Measurements from ENCODE around the gene COX4I1.

The COX4I1 gene

DNA sequence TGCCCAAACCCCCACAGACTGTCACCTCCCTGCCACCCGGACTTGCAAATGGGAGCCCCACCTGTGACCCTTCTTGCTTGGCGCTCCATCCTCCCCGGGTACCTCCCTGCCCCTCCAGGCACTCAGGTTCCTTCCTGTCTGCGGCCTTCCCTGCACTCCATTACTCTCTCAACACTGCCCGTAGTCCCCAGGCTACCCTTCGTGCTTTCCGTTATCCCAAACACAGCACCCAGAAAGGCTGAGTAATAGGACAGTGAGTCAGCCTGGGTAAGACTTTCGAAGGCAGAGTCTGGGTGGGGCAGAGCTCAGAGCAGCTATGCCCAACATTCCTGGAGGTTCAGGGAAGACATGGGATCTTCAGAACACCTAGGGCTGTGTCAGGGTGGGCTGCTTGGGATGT, 32.0 kb upstream of the COX4I1 start:
- DNase-seq (ENCODE audit: low spot score): no peak
- TF ChIP-seq CTCF (IDR thresholded peaks at IDR 0.05): no peak
- Histone ChIP-seq H3K27ac (no peak overlapping the region), H3K4me3 (no peak overlapping the region)

GRCh38 chr16:85768199-85768598, 31.3 kb upstream of the COX4I1 start:
- Histone ChIP-seq H3K4me3 (no peak overlapping the region), H3K27ac (no peak overlapping the region)
- TF ChIP-seq CTCF (IDR thresholded peaks at IDR 0.05): no peak
- DNase-seq (ENCODE audit: low spot score): no peak

GRCh38 chr16:85770741-85771140, 28.8 kb upstream of the COX4I1 start:
- no peak overlapping the region for H3K4me3 ChIP-seq
- no peak overlapping the region for H3K27ac ChIP-seq
- DNase-seq (ENCODE audit: low spot score): no peak
- TF ChIP-seq CTCF (IDR thresholded peaks at IDR 0.05): no peak

- no peak for DNase-seq (ENCODE audit: low spot score)
- Histone ChIP-seq H3K4me3 (no peak overlapping the region), H3K27ac (no peak overlapping the region)
- TF ChIP-seq CTCF (IDR thresholded peaks at IDR 0.05): no peak
Observed at GRCh38 chr16:85773044-85773443, 26.5 kb upstream of the COX4I1 start.

- no peak for TF ChIP-seq CTCF (IDR thresholded peaks at IDR 0.05)
Observed at GRCh38 chr16:85774136-85774535, 25.4 kb upstream of the COX4I1 start.

DNA sequence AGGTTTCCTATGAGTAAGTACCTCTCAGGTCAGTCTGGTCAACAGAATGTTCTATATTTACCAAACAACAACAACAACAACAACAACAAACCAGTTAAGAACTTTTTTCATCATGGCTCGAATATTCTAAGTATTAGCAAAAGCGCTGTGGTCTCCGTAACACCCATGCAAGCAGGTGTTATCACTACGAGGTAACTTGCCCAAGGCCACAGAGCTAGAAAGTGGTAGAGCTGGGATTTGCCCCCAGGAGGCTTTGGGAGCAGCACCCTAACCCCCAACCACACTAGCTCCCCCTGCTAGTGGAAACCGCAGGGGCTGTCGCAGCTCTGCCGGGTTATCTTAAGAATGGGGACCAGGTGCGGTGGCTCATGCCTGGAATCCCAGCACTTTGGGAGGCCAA, 24.7 kb upstream of the COX4I1 start:
- no peak overlapping the region for H3K4me3 ChIP-seq
- no peak overlapping the region for H3K27ac ChIP-seq
- TF ChIP-seq CTCF (IDR thresholded peaks at IDR 0.05): no peak
- DNase-seq (ENCODE audit: low spot score): no peak

More at GRCh38 chr16:85774136-85774535, 25.4 kb upstream of the COX4I1 start:
- no peak for DNase-seq (ENCODE audit: low spot score)
- Histone ChIP-seq H3K4me3 (no peak overlapping the region), H3K27ac (no peak overlapping the region)

DNA sequence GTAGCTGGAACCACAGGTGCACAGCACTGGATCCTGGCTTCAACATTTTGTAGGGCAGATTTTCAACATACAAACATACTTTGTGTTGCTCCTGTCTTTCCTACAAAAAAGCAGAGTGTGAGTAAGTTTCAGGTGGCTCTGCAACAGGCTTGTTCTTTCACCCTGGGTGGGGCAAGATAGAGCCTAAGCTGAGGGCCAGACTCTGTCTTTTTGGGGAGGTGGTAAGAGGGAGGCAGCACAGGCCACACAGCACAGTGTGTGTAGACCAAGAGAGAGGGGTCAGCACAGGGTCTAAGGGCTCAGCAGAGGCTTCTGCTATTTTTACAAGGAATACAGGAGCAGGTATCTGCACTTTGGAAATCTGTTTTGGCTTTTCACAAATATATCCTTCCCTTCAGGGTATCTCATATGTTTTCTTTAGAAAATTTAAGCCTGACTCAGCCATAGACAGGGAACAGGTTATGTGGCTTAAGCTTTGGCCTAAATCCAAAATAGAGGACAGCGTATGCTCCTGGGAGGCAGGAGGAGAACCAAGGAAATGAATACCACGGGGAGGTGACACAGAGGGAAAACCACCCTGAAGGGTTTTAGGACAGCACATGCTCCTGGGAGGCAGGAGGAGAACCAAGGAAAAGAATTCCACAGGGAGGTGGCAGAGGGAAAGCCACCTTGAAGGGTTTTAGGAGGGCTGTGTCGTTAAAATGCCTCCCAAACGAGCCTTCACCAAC, 21.7 kb upstream of the COX4I1 start:
- Histone ChIP-seq H3K4me3 (no peak overlapping the region), H3K27ac (no peak overlapping the region)
- no peak for TF ChIP-seq CTCF (IDR thresholded peaks at IDR 0.05)
- no peak for DNase-seq (ENCODE audit: low spot score)
